NCI-H526 treated with DMSO at 0.1 percent for 48 hours (cell line): ENCODE results near the gene CACNA2D4.

Experiments used
- DNase-seq: peaks from one replicate; lab custom pipeline; 2025; lab: John Stamatoyannopoulos, UW

Gene CACNA2D4

DNA sequence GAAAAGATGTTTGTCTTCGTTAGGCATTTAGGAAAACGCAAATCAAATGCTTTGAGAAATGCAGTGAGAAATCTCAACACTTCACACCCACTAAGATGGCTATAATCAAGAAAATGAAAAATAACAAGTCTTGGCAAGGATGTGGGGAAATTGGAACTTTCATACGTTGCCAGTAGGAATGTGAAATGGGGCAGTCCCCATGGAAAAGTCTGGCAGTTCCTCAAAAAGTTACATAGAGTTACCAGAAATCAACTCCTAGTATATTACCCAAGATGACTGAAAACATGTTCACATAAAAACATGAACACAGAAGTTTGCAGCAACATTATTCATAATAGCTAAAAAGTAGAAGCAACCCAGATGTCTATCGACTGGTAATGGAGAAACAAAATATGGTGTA is 139.5 kb downstream of the CACNA2D4 start:
- no peak for DNase-seq

DNA sequence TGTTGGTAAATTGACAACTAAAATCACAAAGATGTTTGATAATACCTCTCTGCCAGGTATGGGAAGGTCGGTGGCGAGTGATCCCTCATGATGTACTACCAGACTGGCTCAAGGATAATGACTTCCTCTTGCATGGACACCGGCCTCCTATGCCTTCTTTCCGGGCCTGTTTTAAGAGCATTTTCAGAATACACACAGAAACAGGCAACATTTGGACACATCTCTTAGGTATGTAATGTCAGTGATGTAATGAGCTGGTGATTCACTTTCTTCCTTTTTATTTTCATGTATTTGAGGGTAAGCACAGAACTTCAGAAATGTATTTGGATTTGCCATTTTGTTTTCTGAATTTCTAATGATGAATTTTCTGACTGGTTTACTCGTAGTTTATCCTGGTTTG is 140.7 kb downstream of the CACNA2D4 start:
- no peak for DNase-seq

DNA sequence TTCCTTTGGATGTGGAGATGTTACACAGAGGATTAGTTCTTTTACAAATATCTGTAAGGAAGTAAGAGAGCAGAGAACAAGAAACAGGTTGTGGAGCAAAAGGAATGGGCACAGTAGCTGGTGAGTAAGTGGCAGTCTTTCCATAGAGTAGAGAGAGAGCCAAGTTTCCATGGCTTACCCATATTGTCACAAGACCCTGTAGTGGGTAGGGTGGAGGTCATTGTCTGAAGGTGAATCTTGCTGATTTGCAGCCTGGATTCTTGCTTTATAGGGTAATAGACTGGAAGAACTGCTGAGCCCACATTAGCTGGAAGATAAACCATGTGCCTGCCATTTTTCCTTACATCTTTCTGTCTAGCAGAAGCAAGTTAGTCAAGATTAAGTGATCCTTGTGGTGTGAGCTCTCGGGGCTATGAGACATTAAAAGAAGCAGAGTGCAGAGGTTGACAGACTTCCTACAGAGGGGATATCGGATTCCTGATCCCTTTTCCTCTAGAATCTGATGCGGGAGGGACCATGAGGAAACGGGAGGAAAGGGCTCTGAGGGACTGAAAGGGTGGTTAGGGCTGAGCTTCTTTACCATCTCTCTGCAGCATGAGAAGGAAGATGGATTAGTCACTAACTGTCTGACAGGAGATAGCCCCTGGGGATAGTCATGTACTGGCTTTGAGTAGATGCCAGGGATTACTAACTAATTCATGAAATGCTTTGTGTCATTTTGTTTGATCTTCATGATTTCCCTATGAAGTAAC is 142.1 kb downstream of the CACNA2D4 start:
- no peak for DNase-seq

DNA sequence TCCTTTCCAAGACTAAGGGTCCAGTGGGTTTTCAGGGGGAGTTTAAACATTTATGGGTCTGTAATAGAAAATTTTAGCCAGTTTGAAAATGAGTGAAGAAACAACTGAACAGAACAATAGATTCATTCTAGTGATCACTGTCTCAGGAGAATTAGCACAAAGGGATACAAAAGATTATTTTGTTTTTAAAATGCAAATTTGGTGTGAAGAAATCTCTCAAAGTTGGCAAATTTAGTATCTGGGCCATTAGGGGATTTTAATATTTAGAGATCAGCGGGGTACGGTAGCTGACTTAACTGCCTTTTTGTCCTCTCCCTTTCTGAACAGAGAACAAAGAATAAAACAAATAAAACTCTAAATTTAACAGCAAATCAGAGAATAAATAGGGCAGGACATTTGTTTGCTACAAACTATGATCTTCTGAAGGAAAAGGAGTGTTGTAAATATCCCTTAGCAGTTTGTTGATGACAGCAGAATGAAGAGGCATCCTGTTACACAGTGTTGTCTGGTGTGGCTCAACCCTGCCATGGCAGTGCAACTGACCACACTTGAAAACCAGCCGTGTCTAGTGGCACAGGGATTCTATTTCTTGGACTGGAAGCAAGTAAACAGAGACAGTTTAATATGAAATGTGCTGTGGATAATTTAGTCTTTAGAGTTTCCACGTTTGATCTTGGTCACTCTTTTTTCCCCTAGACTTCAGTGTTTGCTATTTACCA is 144.4 kb downstream of the CACNA2D4 start:
- DNase-seq = no peak

DNA sequence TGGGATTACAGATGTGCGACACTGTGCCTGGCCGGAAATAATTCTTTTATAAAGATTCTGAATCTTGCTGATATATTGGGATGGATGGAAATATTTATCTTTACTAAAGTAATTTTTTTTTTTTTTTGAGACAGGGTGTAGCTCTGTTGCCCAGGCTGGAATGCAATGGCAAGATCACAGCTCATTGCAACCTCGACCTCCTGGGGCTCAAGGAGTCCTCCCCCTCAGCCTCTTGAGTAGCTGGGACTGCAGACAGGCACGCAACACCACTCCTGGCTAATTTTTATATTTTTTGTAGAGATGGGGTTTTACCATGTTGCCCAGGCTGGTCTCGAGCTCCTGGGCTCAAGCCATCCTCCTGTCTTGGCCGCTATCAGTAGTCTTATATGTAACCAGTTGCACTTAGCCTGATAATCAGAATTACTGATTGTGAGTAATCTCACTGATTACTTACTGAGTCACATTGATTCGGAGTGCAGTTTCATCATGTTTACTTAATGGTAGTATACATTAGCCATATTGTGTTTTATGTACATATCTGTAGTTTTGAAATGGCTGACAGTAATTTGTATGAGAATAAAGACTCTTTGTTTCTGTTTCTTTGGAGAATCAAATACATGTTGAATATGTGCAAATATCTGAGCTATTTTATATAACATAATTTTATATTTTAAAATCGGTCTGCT is 148.5 kb downstream of the CACNA2D4 start:
- DNase-seq = peak; percentile 34

DNA sequence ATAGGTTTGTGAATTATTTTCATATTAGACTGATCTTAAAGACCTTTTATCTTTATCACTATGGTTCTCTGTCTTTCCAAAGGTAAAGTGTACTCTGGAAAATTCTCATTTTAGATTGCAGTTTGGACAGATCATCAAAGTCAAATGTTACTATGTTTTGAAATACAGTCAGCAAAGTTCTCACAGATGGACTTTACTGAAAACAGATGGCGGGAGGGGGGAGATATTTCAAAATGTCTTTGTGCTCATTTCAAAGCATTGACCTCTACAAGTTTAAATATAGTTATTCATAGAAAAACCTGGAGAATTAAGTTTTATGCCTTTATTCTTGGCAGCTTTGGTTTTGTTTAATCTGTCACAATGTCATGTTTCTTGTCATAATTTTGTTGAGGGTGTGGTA is 149.8 kb downstream of the CACNA2D4 start:
- DNase-seq = no peak

DNA sequence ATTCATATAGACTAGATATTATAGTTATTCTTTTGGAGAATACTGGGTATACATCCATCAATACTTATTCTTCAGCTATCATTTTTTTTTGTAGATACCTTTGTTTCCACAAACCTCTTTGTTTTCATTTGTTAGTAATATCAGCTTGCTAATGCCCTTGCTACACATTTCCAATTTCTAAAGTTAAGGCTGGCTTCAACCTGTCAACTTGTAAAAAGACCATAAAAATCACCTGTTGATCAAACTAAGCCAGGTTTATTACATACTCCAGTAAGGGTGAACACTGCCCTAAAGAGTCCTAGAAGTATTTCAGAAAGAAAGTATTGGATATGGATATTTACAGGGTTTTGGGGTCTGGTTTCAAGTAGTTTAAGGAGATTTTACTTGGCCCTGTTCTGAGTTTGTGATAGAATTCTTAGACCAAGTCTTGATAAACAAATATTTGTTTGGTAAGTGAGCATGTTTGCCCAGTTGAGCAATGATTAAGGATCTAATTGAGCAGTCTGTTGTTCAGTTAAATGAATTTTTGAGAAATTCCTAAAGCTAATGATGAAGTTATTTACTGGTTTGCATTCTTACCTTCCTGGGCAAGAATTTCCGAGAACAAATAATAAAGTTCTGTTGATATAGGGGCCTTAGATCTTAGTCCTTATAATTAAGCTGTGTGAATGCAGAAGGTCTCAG is 150.9 kb downstream of the CACNA2D4 start:
- no peak for DNase-seq

DNA sequence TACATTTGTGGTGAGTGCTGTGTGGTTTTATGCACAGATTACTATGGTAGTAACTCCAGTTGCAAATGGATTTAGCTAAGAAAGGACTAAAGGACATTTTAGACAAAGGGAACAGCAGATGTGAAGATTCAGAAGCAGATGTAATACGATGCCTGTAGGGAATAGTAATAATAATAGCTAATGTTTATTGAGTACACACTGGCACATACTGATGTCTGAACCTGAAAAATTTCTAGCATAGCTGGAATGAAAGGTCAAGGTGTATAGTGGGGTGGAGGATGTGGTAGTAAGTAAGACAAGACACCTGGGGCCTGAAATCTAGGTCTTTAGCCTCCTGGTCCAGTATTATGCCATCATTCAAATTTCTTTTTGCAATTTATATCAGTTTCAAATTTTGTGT is 152.3 kb downstream of the CACNA2D4 start:
- no peak for DNase-seq

DNA sequence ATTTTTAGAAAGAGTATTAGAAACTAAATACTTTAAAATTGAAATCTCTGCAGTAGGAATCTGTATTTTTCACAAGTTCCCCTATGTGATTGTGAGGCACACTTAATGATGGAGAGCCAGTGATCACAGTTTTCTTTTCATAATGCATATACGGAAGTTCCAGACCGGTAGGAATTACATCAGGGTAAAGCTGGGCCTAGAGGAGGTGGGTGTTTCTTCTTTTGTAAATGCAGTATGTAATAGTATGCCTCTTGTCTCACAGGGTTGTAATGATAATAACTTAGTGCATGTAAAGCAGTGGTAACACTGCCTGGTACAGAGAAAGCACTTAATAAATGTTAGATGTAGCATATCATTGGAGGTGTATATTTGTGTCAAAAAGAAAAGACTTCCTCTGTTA is 155.3 kb downstream of the CACNA2D4 start:
- DNase-seq = no peak

DNA sequence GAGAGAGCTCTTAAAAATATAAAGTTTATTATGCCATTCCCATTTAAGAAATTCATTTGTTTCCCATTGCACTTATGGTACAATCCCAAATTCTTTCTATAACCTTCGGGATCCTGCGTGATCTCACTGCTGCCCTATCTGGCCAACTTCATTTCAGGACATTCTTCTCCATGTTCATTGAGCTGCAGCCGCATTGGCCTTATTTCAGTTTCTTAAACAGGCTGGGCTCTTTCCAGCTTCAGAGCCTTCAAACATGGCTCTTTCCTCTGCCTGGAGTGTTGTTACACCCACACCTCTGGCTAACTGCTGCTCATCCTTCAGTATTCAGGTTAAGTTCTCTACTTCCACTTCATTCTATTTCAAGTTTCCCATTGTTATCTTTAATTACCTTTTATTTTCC is 156.6 kb downstream of the CACNA2D4 start:
- DNase-seq = no peak

DNA sequence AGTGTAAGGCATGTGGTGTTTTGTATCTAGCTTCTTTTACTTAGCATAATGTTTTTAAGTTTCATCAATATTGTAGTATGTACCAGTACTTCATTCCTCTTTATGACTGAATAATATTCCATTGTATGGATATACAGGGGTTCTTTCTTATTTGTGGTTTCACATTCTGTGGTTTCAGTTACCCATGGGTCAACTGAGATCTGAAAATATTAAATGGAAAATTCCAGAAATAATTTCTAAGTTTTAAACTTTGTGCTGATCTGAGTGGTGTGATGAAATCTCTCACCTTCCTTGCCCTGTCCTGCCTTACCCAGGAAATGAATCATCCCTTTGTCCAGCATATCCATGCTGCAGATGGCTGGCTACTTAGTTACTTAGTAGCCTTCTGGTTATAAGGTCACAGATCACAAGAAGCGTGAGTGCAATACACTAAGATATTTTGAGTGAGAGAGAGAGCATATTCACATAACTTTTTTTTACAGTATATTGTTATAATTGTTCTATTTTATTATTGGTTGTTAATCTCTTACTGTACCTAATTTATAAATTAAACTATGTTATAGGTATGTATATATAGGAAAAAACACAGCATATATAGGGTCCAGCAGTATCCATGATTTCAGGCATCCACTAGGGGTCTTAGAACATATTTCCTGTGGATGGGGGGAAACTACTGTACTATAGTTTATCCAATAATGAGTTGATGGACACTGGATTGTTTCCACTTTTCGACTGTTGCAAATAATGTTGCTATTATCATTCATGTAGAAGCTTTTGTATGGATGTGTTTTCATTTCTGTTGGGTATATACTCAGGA is 157.7 kb downstream of the CACNA2D4 start:
- no peak for DNase-seq

DNA sequence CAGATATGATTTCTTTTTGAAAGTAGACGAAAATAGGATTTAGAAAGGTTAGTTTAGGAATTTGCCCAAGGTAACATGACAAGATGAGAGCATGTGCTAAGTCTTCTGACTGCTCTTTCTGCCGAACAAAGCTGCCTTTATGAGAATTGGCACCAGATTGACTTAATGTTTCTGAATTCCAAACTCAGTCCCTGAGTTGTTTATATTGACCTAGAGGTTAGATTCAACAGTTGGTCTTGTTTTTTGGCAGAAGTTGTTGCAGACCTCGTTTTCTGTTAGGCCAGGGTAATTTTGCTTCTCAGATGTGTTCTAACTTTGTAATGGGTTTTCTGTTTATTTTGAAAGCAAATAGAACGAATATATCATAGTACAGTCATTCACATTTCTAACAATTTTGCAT is 159.6 kb downstream of the CACNA2D4 start:
- no peak for DNase-seq

DNA sequence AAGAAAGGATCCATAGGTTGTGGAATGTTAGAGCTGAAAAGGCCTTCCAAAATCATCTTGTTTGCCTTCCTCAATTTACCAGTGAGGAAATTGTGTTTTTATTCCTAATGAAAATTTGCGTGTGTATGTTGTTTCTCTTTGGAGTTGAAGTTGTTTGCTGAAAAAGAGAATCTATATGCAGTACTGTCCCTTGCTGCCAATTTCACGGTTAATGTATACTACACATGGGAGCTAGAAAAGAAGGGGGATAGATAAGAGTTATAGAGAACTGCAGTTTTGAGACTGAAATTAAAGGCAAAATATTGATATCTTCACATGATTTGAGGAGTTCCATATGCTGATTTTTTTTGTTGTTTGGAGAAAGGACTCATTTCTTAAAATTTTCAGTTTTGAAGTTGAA is 160.1 kb downstream of the CACNA2D4 start:
- DNase-seq = no peak

DNA sequence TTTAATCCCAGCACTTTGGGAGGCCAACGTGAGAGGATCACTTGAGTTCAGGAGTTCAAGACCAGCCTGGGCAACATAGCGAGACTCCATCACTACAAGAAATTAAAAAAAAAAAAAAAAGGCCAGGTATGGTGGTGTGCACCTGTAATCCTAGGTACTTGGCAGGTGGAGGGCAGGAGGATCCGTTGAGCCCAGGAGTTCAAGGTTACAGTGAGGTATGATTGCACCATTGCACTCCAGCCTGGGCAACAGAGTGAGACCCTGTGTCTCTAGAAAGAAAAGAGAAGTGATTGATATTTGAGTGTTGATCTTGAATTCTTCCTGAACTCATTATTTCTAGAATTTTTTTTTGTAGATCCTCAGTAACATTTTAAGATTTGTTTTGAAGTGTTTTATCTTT is 168.2 kb downstream of the CACNA2D4 start:
- DNase-seq = no peak

DNA sequence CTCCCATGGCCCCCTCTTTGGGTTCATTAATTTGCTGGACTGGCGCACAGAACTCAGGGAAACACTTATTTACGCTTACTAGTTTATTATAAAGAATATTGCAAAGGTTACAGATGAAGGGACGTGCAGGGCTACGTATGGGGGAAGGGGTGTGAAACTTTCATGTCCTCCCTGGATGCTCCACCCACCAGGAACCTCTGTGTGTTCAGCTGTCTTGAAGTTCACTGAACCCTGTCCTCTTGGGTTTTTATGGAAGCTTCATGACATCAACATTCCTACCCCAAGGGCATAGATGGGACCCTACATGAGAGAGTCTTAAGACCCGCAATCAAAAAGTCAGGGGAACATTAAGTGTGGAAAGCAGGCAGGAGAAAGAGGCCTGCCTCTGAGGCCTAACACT is 169.4 kb downstream of the CACNA2D4 start:
- no peak for DNase-seq

DNA sequence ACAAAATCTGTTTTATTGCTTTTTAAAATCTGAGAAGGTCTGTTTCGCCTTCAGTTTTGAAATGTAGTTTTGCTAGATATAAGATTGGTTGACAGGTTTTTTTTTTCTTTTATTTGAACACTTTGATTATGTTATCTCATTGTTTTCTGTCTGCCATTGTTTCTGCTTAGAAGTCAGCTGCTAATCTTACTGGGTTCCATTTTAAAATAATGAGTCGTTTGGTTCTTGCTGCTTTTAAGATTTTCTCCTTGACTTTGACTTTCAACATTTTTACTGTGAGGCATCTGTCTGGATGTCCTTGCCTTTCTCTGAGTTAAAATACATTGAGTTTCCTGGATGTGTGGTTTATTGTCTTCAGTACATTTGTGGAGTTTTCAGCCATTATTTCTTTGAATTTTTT is 170.8 kb downstream of the CACNA2D4 start:
- DNase-seq = no peak

DNA sequence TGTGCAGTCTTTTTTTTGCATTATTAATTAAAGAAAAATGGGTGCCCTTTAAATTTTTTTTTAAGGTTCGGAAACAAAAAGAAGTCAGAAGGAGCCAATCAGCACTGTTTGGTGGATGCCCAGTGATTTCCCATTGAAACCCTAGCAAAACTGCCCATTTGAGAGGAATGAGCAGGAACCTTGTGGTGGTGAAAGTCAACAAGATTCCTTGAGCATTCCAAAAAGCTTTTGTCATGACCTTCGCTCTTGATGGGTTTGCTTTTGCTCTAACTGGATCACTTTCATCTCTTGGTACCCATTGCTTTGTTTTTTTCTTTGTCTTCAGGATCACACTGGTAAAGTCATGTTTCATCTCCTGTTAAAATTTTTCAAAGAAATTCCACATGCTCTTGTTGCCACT is 173.5 kb downstream of the CACNA2D4 start:
- DNase-seq = no peak
